Sigmoid colon (tissue), 4 donors: ENCODE data around the gene C6orf132.

Source experiments
- POLR2AphosphoS5 ChIP-seq, 4 donors: sonication (generic); formaldehyde crosslinking; IDR thresholded peaks; one replicate each; pipeline ENCODE4 v1.6.1; 2017; ENCODE audit warnings: antibody characterized with exemption in 4 of 4
- TF ChIP-seq, protein P1 (sequence below), 4 experiments: fragments of 450-650 bp in 3 of 4; fragments of 200-600 bp in 1 of 4; IDR thresholded peaks; one replicate each; pipeline ENCODE4 v1.5.1; 2016 to 2019; ENCODE audit warnings: antibody characterized with exemption in 4 of 4, mild to moderate bottlenecking in 3 of 4, moderate library complexity in 2 of 4

DNA sequence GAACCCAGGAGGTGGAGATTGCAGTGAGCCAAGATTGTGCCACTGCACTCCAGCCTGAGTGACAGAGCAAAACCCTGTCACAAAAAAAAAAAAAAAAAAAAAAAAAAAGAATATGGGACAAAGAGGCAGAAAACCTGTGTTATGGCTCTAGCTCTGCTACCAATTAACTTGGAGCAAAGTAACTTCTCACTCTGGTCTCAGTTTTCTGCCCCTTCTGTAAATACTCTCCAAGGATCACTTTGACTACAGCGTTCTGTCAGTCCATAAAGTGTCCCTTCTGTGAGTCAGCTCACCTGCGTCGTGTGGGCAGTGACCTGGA is 24.6 kb downstream of the C6orf132 start:
- TF ChIP-seq, protein P1, sequence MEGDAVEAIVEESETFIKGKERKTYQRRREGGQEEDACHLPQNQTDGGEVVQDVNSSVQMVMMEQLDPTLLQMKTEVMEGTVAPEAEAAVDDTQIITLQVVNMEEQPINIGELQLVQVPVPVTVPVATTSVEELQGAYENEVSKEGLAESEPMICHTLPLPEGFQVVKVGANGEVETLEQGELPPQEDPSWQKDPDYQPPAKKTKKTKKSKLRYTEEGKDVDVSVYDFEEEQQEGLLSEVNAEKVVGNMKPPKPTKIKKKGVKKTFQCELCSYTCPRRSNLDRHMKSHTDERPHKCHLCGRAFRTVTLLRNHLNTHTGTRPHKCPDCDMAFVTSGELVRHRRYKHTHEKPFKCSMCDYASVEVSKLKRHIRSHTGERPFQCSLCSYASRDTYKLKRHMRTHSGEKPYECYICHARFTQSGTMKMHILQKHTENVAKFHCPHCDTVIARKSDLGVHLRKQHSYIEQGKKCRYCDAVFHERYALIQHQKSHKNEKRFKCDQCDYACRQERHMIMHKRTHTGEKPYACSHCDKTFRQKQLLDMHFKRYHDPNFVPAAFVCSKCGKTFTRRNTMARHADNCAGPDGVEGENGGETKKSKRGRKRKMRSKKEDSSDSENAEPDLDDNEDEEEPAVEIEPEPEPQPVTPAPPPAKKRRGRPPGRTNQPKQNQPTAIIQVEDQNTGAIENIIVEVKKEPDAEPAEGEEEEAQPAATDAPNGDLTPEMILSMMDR (IDR thresholded peaks at IDR 0.05) = no peak
- TF ChIP-seq POLR2AphosphoS5 (IDR thresholded peaks at IDR 0.05) = no peak
